NCI-H2227 treated with DMSO at 0.1 percent for 48 hours (cell line): ENCODE results near the gene GLTP.
A peak's percentile ranks its signal among the peaks of the same experiment; 100 is the strongest.
"Not testable (repeated sequence)": the region's sequence is repeated elsewhere in the genome, so short reads cannot be mapped to it uniquely, and the experiment has no call there.

Experiments
- DNase-seq: peaks from one replicate; lab custom pipeline; 2025; lab: John Stamatoyannopoulos, UW

Gene GLTP

GRCh38 chr12:109880043-109880931 is at the start of gene GLTP:
TSS of gene GLTP (minus strand) at chr12:109880541. CDS start at chr12:109880374, 167 bp downstream.
- DNase-seq, result peak; percentile 86

GRCh38 chr12:109929326-109929725 is 49.0 kb upstream of the GLTP start:
- DNase-seq, result not testable (repeated sequence)

GRCh38 chr12:109928058-109928656 is 47.8 kb upstream of the GLTP start:
- DNase-seq, result no peak

- DNase-seq, result no peak
Observed at GRCh38 chr12:109927622-109928021, 47.3 kb upstream of the GLTP start.

- no peak for DNase-seq
Observed at GRCh38 chr12:109926488-109927210, 46.3 kb upstream of the GLTP start.

GRCh38 chr12:109926016-109926415 is 45.7 kb upstream of the GLTP start:
- no peak for DNase-seq

- DNase-seq, result no peak
Observed at GRCh38 chr12:109925185-109925840, 45.0 kb upstream of the GLTP start.

- DNase-seq, result no peak
Observed at GRCh38 chr12:109923481-109924245, 43.3 kb upstream of the GLTP start.

GRCh38 chr12:109923038-109923437 is 42.7 kb upstream of the GLTP start:
- no peak for DNase-seq

GRCh38 chr12:109921982-109922381 is 41.6 kb upstream of the GLTP start:
- DNase-seq, result no peak

- DNase-seq, result no peak
Observed at GRCh38 chr12:109920261-109920780, 40.0 kb upstream of the GLTP start.

GRCh38 chr12:109919456-109919855 is 39.1 kb upstream of the GLTP start:
- DNase-seq, result no peak

- DNase-seq, result no peak
Observed at GRCh38 chr12:109916045-109916444, 35.7 kb upstream of the GLTP start.

- DNase-seq, result no peak
Observed at GRCh38 chr12:109915171-109916040, 35.1 kb upstream of the GLTP start.

- no peak for DNase-seq
Observed at GRCh38 chr12:109914461-109914860, 34.1 kb upstream of the GLTP start.

GRCh38 chr12:109912855-109913321 is 32.5 kb upstream of the GLTP start:
- DNase-seq, result no peak

- no peak for DNase-seq
Observed at GRCh38 chr12:109910969-109911348, 30.6 kb upstream of the GLTP start.

GRCh38 chr12:109910254-109910968 is 30.1 kb upstream of the GLTP start:
- DNase-seq, result no peak

GRCh38 chr12:109905301-109905700 is 25.0 kb upstream of the GLTP start:
- no peak for DNase-seq
